Measurements from ENCODE around the gene SOX2.

The SOX2 gene

DNA sequence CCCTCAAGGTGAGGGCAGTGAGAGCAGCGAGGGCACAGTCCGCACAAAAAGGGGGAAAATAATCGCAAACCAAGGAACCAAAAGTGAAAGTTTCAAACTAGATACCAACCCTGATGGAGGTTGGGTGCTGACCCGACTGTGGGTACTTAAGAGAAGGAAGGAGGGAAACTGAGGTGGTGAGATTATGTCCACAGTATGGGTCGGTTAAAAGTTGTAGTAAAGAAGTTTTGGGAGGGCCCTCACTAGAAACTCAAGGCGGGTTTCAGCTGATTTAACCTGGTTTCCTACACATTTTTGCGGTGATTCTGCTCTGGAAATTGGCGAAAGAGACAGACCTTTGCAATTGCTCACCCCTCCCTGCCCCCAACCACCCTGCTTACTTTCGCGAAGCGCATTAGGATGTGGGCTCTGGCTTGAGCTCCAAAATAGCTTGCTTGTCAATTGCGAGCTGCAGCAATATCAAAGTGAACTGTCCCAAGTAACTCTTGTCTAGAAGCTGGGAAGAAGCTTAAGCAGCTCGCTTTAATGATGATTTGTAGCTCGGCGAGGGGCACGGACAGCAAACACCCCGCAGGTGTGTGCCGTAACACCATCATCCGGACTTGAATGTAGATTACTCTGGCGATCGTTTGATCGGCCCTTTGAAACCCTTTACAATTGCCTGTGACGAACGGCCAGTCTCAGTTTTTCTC, 15.8 kb downstream of the SOX2 start:
- TF ChIP-seq TEAD4 (IDR thresholded peaks at IDR 0.05) = no peak

DNA sequence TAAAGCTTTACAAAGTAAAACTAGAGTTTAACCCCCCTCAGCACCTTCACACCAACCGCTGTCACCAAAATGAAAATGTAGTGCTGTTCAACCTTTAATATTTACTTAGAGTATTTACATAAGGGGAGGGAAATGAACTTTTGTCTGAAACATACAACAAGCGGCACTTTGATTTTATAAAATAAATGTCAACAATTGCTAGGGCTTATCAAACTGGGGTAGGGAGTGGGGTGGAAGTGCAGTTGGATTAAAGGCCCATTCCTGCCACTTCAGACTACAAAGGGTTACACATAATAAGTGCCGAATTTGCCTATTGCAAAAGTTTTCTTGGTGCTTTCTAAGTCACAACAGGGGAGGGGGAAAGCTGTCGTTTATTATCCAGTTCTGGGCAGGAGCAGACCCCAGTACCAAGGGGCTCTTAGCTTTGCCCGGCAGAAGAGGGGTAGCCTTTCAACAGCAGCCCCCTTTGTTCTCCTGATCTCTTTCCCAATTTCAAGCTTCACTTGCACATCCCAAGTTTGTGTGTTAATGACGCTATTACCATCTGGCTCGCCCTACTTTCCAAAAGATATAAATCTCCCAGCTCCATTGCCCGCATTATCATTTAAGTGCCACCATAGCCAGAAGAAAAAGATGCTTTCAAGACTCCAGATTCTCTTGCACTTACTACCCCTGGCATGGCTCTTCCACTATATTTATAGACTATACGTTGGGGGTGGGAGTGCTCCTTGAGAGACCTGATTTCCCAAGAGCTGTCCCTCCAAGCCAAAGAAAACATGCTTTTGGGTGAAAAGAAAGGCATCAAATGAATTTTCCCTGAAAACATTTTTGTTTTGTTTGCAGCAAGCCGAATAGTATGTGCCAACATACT, 17.0 kb downstream of the SOX2 start:
- no peak for TF ChIP-seq FOXM1 (IDR thresholded peaks at IDR 0.05; ENCODE audit: borderline replicate concordance, low read depth)
- no peak for TF ChIP-seq YY1 (IDR thresholded peaks at IDR 0.05; ENCODE audit: low read depth)
- TF ChIP-seq, protein P1, sequence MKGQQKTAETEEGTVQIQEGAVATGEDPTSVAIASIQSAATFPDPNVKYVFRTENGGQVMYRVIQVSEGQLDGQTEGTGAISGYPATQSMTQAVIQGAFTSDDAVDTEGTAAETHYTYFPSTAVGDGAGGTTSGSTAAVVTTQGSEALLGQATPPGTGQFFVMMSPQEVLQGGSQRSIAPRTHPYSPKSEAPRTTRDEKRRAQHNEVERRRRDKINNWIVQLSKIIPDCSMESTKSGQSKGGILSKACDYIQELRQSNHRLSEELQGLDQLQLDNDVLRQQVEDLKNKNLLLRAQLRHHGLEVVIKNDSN (IDR thresholded peaks at IDR 0.05) = no peak
- no peak for TF ChIP-seq CEBPB (IDR thresholded peaks at IDR 0.05)
- no peak for TF ChIP-seq EGR1 (IDR thresholded peaks at IDR 0.05)
- no peak for TF ChIP-seq EP300 (IDR thresholded peaks at IDR 0.05; ENCODE audit: borderline replicate concordance)
- TF ChIP-seq NFIC (IDR thresholded peaks at IDR 0.05) = no peak
- no peak for TF ChIP-seq TEAD4 (IDR thresholded peaks at IDR 0.05)

DNA sequence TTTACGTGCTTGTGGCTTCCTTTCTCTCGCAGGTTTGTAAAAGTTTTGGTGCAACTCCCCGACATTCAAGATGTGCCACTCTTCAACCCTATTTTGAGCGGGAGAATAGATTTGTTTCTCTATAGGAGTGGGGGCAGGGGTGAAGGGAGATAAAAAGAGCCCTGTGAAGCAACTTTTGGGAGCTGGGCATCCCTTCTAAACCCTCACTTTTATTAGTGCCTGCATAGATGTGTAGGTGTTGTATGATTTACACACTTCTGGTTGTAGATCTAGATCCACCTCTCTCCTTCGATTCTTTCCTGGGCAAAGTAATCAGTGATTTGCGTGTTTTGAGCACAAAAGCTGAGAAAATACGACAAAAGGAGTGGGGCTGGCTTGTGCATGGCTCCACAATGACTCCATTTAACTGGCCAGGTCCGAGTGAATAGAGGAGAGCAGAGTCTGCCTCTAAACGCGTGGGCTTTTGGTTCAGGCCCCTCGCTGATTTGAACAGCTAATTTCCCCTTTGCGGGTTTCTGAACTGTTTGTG, 17.7 kb downstream of the SOX2 start:
- TF ChIP-seq, protein P2, sequence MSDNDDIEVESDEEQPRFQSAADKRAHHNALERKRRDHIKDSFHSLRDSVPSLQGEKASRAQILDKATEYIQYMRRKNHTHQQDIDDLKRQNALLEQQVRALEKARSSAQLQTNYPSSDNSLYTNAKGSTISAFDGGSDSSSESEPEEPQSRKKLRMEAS (IDR thresholded peaks at IDR 0.05) = no peak
- no peak for TF ChIP-seq RAD21 (IDR thresholded peaks at IDR 0.05; ENCODE audit: low read depth)
- TF ChIP-seq CEBPB (IDR thresholded peaks at IDR 0.05) = no peak
- TF ChIP-seq EGR1 (IDR thresholded peaks at IDR 0.05) = no peak
- TF ChIP-seq YY1 (IDR thresholded peaks at IDR 0.05; ENCODE audit: low read depth) = no peak
- no peak for TF ChIP-seq TCF12 (IDR thresholded peaks at IDR 0.05; ENCODE audit: low read depth)
- TF ChIP-seq TAF1 (IDR thresholded peaks at IDR 0.05; ENCODE audit: low read depth) = no peak
- TF ChIP-seq EP300 (IDR thresholded peaks at IDR 0.05; ENCODE audit: borderline replicate concordance) = no peak
- no peak for TF ChIP-seq FOXM1 (IDR thresholded peaks at IDR 0.05; ENCODE audit: borderline replicate concordance, low read depth)
- TF ChIP-seq, protein P1 (IDR thresholded peaks at IDR 0.05) = no peak
- TF ChIP-seq CREB1 (IDR thresholded peaks at IDR 0.05; ENCODE audit: low read depth) = no peak
- TF ChIP-seq ZBTB7A (IDR thresholded peaks at IDR 0.05; ENCODE audit: low read depth) = no peak
- no peak for TF ChIP-seq TEAD4 (IDR thresholded peaks at IDR 0.05)

DNA sequence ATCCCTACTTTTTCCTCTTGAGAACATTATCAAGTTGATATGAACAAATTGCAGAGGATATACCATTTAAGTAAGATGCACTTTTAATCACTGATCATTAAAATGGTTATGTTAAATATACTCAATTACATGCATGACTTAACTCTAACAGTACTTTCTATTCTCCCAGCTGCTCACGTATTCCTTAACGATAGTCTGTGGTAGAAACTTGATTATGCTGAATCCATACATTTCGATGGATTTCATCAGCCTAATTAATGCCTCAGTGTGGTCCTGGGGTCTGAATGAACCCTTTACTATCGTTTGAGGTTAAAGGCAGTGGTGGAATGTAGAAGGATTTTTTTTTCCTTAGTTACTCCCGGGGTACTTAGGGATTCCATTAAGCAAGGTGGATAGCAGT, 18.6 kb downstream of the SOX2 start:
- TF ChIP-seq, protein P2 (IDR thresholded peaks at IDR 0.05) = no peak
- no peak for TF ChIP-seq TEAD4 (IDR thresholded peaks at IDR 0.05)
- TF ChIP-seq ZBTB7A (IDR thresholded peaks at IDR 0.05; ENCODE audit: low read depth) = no peak
- no peak for TF ChIP-seq CREB1 (IDR thresholded peaks at IDR 0.05; ENCODE audit: low read depth)
- no peak for TF ChIP-seq FOXM1 (IDR thresholded peaks at IDR 0.05; ENCODE audit: borderline replicate concordance, low read depth)
- TF ChIP-seq EGR1 (IDR thresholded peaks at IDR 0.05) = no peak
- TF ChIP-seq YY1 (IDR thresholded peaks at IDR 0.05; ENCODE audit: low read depth) = no peak
- TF ChIP-seq EP300 (IDR thresholded peaks at IDR 0.05; ENCODE audit: borderline replicate concordance) = no peak
- no peak for TF ChIP-seq TAF1 (IDR thresholded peaks at IDR 0.05; ENCODE audit: low read depth)
- TF ChIP-seq, protein P3, sequence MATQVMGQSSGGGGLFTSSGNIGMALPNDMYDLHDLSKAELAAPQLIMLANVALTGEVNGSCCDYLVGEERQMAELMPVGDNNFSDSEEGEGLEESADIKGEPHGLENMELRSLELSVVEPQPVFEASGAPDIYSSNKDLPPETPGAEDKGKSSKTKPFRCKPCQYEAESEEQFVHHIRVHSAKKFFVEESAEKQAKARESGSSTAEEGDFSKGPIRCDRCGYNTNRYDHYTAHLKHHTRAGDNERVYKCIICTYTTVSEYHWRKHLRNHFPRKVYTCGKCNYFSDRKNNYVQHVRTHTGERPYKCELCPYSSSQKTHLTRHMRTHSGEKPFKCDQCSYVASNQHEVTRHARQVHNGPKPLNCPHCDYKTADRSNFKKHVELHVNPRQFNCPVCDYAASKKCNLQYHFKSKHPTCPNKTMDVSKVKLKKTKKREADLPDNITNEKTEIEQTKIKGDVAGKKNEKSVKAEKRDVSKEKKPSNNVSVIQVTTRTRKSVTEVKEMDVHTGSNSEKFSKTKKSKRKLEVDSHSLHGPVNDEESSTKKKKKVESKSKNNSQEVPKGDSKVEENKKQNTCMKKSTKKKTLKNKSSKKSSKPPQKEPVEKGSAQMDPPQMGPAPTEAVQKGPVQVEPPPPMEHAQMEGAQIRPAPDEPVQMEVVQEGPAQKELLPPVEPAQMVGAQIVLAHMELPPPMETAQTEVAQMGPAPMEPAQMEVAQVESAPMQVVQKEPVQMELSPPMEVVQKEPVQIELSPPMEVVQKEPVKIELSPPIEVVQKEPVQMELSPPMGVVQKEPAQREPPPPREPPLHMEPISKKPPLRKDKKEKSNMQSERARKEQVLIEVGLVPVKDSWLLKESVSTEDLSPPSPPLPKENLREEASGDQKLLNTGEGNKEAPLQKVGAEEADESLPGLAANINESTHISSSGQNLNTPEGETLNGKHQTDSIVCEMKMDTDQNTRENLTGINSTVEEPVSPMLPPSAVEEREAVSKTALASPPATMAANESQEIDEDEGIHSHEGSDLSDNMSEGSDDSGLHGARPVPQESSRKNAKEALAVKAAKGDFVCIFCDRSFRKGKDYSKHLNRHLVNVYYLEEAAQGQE (IDR thresholded peaks at IDR 0.05; ENCODE audit: low read depth) = no peak
- TF ChIP-seq CEBPB (IDR thresholded peaks at IDR 0.05) = no peak
- TF ChIP-seq, protein P1 (IDR thresholded peaks at IDR 0.05) = no peak
- TF ChIP-seq NFIC (IDR thresholded peaks at IDR 0.05) = no peak
- no peak for TF ChIP-seq TCF12 (IDR thresholded peaks at IDR 0.05; ENCODE audit: low read depth)
- no peak for TF ChIP-seq RAD21 (IDR thresholded peaks at IDR 0.05; ENCODE audit: low read depth)

DNA sequence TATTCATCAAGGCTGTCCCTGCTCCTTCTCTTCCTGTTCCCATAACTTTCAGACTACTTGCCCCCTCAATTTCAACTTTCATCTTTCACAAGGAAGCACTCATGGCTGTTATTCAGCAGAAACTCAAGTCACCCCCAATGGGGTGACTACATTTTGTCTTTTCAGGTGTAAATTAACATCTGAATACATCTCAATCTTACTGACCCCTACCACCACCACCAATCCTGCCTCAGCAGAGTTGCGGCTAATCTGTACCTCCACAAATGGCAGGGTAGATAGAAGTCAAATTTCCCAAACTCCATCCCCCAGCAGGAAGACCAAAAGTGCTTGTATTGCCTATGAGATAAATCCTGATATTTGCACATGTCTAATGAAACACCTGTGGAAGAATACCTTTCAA, 19.2 kb downstream of the SOX2 start:
- TF ChIP-seq TEAD4 (IDR thresholded peaks at IDR 0.05) = no peak
- TF ChIP-seq, protein P3 (IDR thresholded peaks at IDR 0.05; ENCODE audit: low read depth) = no peak
- TF ChIP-seq EGR1 (IDR thresholded peaks at IDR 0.05) = no peak
- no peak for TF ChIP-seq CEBPB (IDR thresholded peaks at IDR 0.05)
- TF ChIP-seq, protein P1 (IDR thresholded peaks at IDR 0.05) = no peak
- TF ChIP-seq FOXM1 (IDR thresholded peaks at IDR 0.05; ENCODE audit: borderline replicate concordance, low read depth) = no peak
- TF ChIP-seq YY1 (IDR thresholded peaks at IDR 0.05; ENCODE audit: low read depth) = no peak
- no peak for TF ChIP-seq EP300 (IDR thresholded peaks at IDR 0.05; ENCODE audit: borderline replicate concordance)
- no peak for TF ChIP-seq TCF12 (IDR thresholded peaks at IDR 0.05; ENCODE audit: low read depth)
- TF ChIP-seq NFIC (IDR thresholded peaks at IDR 0.05) = no peak
- TF ChIP-seq CREB1 (IDR thresholded peaks at IDR 0.05; ENCODE audit: low read depth) = no peak
- no peak for TF ChIP-seq ZBTB7A (IDR thresholded peaks at IDR 0.05; ENCODE audit: low read depth)
- TF ChIP-seq TAF1 (IDR thresholded peaks at IDR 0.05; ENCODE audit: low read depth) = no peak
- TF ChIP-seq RAD21 (IDR thresholded peaks at IDR 0.05; ENCODE audit: low read depth) = no peak

Measured in Ishikawa (cell line).